ENCODE measurements around the gene ZNF488. TPM values are rescaled to one million over a fixed set of nuclear protein-coding genes. Genes with fewer than 3 reads are reported as not detected.
A peak's percentile ranks its signal among the peaks of the same experiment; 100 is the strongest.

The ZNF488 gene
- total and polyA plus RNA-seq, 8 donors, result 0.09 to 0.16 TPM; not detected in 6

- ATAC-seq, result no peak
- DNase-seq, result no peak
- Histone ChIP-seq H3K9me3 (no peaks in the 10 kb centered on the region), H3K4me3 (no peak overlapping the region), H3K36me3 (no peaks in the 10 kb centered on the region), H3K27me3 (no peaks in the 10 kb centered on the region), H3K27ac (no peak overlapping the region), H3K4me1 (no peaks in the 10 kb centered on the region)
- no peak for TF ChIP-seq CTCF (IDR thresholded peaks at IDR 0.05)
- WGBS, 2 donors, result 96 to 99% methylated on average over 9 of the region's 9 CpGs
- FAIRE-seq, result no peak
- intact Hi-C loops (cut with DNase I), result no loop called here
Measured at GRCh38 chr10:47331491-47331890, 52.6 kb downstream of the ZNF488 start.

GRCh38 chr10:47330804-47331203 is 53.3 kb downstream of the ZNF488 start:
- no peaks in the 10 kb centered on the region for H3K4me1 ChIP-seq
- no peak overlapping the region for H3K27ac ChIP-seq
- H3K4me3 ChIP-seq, result no peak overlapping the region
- no peaks in the 10 kb centered on the region for H3K36me3 ChIP-seq
- no peaks in the 10 kb centered on the region for H3K27me3 ChIP-seq
- FAIRE-seq (no peak), DNase-seq (peak in 4 of 6 donors; percentile 35 to 64 (median 52)), ATAC-seq (peak; percentile 92 to 100 (median 97))
- no peaks in the 10 kb centered on the region for H3K9me3 ChIP-seq
- intact Hi-C loops (cut with DNase I), result no loop called here
- TF ChIP-seq CTCF (IDR thresholded peaks at IDR 0.05), result no peak
- WGBS, 2 donors, result 12 to 24% methylated on average over 3 of the region's 3 CpGs

GRCh38 chr10:47330366-47330765 is 53.7 kb downstream of the ZNF488 start:
- Histone ChIP-seq H3K27ac (no peak overlapping the region), H3K27me3 (no peaks in the 10 kb centered on the region), H3K36me3 (no peaks in the 10 kb centered on the region), H3K4me1 (no peaks in the 10 kb centered on the region), H3K4me3 (no peak overlapping the region), H3K9me3 (no peaks in the 10 kb centered on the region)
- FAIRE-seq (no peak), DNase-seq (no peak), ATAC-seq (peak in 3 of 4 donors; percentile 6 to 31 (median 18))
- WGBS, 2 donors, result 90% methylated on average over 3 of the region's 3 CpGs
- intact Hi-C loops (cut with DNase I), result no loop called here
- TF ChIP-seq CTCF (IDR thresholded peaks at IDR 0.05), result no peak

- Histone ChIP-seq H3K27ac (no peak overlapping the region), H3K4me1 (no peaks in the 10 kb centered on the region), H3K36me3 (no peaks in the 10 kb centered on the region), H3K9me3 (no peaks in the 10 kb centered on the region), H3K27me3 (no peaks in the 10 kb centered on the region), H3K4me3 (no peak overlapping the region)
- ATAC-seq (no peak), DNase-seq (no peak), FAIRE-seq (no peak)
- intact Hi-C loops (cut with DNase I), result loop anchor here in 1 of 3 donors (10.0 kb wide), 1 partner anchor 295 kb away; no protein-coding TSS in a partner anchor
- WGBS, 2 donors, result 88 to 90% methylated on average over 4 of the region's 4 CpGs
- no peak for TF ChIP-seq CTCF (IDR thresholded peaks at IDR 0.05)
Measured at GRCh38 chr10:47329855-47330254, 54.2 kb downstream of the ZNF488 start.

- ATAC-seq, result no peak
Measured at GRCh38 chr10:47326927-47327330, 57.2 kb downstream of the ZNF488 start.

More at GRCh38 chr10:47326927-47327330, 57.2 kb downstream of the ZNF488 start:
- intact Hi-C loops (cut with DNase I), result loop anchor here in 1 of 3 donors (10.0 kb wide), 1 partner anchor 292 kb away; no protein-coding TSS in a partner anchor
- WGBS, 2 donors, result 81 to 88% methylated on average over 11 of the region's 11 CpGs
- TF ChIP-seq CTCF (IDR thresholded peaks at IDR 0.05), result no peak
- Histone ChIP-seq H3K4me3 (no peak overlapping the region), H3K27ac (no peak overlapping the region), H3K9me3 (no peaks in the 10 kb centered on the region), H3K27me3 (no peaks in the 10 kb centered on the region), H3K36me3 (no peaks in the 10 kb centered on the region), H3K4me1 (no peaks in the 10 kb centered on the region)
- DNase-seq (no peak), FAIRE-seq (no peak)
